ENCODE measurements around the gene RAD51.
A peak's percentile ranks its signal among the peaks of the same experiment; 100 is the strongest.

Gene RAD51

DNA sequence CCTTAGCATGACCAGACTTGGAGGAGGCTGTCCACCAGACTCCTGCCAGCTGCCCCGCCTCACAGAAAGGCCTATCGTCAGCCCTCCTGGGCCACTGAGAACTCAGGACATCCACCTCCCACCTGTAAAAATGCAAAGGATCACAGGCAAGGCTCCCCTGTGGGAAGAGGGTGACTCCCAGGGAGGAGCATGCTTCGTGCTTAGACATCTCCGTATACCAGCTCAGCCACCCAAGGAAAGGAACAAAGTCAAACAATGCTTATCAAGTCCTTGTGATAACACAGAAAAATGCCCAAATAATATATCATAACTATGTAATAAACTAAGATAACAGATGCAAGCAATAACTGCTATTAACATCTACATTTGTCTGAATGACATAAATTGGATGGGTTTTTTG is 55.9 kb downstream of the RAD51 start:
- Histone ChIP-seq H3K36me3 (ENCODE audit: control insufficient read depth, insufficient read depth, low read length) (no peaks in the 10 kb centered on the region), H3K79me2 (no peaks in the 10 kb centered on the region), H3K27me3 (ENCODE audit: control insufficient read depth, insufficient read depth, low read length) (no peaks in the 10 kb centered on the region), H3K4me1 (no peaks in the 10 kb centered on the region), H3K4me3 (ENCODE audit: low read depth, low read length) (no peak overlapping the region), H2AFZ (no peak overlapping the region), H3K9me3 (ENCODE audit: control insufficient read depth, low read length) (no peaks in the 10 kb centered on the region), H3K27ac (no peak overlapping the region), H3K9ac (no peak overlapping the region), H3K4me2 (ENCODE audit: low read length) (no peak overlapping the region)
- TF ChIP-seq CTCF (IDR thresholded peaks at IDR 0.05) = no peak

GRCh38 chr15:40751745-40752144 is 56.8 kb downstream of the RAD51 start:
- peaks cover 2% of the 10 kb centered on the region for H3K4me1 ChIP-seq
- no peak for TF ChIP-seq CTCF (IDR thresholded peaks at IDR 0.05)
- H3K4me3 ChIP-seq (ENCODE audit: low read depth, low read length) = no peak overlapping the region
- H3K4me2 ChIP-seq (ENCODE audit: low read length) = no peak overlapping the region
- H3K27me3 ChIP-seq (ENCODE audit: control insufficient read depth, insufficient read depth, low read length) = no peaks in the 10 kb centered on the region
- no peak overlapping the region for H2AFZ ChIP-seq
- no peaks in the 10 kb centered on the region for H3K36me3 ChIP-seq (ENCODE audit: control insufficient read depth, insufficient read depth, low read length)
- no peak overlapping the region for H3K27ac ChIP-seq
- no peak overlapping the region for H3K9ac ChIP-seq
- H3K79me2 ChIP-seq = no peaks in the 10 kb centered on the region
- no peaks in the 10 kb centered on the region for H3K9me3 ChIP-seq (ENCODE audit: control insufficient read depth, low read length)

DNA sequence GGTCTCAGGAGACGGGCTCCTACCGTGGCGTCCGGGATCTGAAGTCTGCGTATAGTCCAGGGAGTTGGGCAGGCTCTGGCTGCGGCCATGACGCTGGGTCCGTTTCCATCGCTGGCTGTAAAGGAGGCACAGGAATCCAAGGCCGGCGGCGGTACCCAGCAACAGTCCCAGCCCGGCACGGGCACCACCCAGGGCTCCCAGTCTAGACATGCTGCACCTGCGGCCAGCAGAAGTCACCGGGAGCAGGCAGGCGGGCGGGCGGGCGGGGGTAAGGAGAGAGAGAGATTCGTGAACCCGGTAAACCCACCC is 59.6 kb downstream of the RAD51 start:
- TF ChIP-seq CTCF (IDR thresholded peaks at IDR 0.05) = no peak
- Histone ChIP-seq H2AFZ (peak overlapping the region; percentile 70), H3K9ac (no peak overlapping the region), H3K4me3 (ENCODE audit: low read depth, low read length) (peak overlapping the region; percentile 86), H3K27ac (no peak overlapping the region), H3K27me3 (ENCODE audit: control insufficient read depth, insufficient read depth, low read length) (no peaks in the 10 kb centered on the region), H3K79me2 (no peaks in the 10 kb centered on the region), H3K4me1 (peaks cover 3% of the 10 kb centered on the region), H3K36me3 (ENCODE audit: control insufficient read depth, insufficient read depth, low read length) (no peaks in the 10 kb centered on the region), H3K9me3 (ENCODE audit: control insufficient read depth, low read length) (no peaks in the 10 kb centered on the region), H3K4me2 (ENCODE audit: low read length) (peak overlapping the region; percentile 91)

GRCh38 chr15:40754883-40755811 is 60.2 kb downstream of the RAD51 start, which contains the start of gene RMDN3:
Gene RMDN3 (minus strand): TSS chr15:40755254. CDS start chr15:40754783, 471 bp downstream.
- Histone ChIP-seq H3K9me3 (ENCODE audit: control insufficient read depth, low read length) (no peaks in the 10 kb centered on the region), H3K79me2 (no peaks in the 10 kb centered on the region), H3K4me3 (ENCODE audit: low read depth, low read length) (peak within 1 kb of the TSS; percentile 86), H3K36me3 (ENCODE audit: control insufficient read depth, insufficient read depth, low read length) (no peaks in the 10 kb centered on the region), H3K9ac (no peak within 1 kb of the TSS), H3K27ac (peak within 1 kb of the TSS; percentile 40), H2AFZ (peak within 1 kb of the TSS; percentile 70), H3K27me3 (ENCODE audit: control insufficient read depth, insufficient read depth, low read length) (no peaks in the 10 kb centered on the region), H3K4me2 (ENCODE audit: low read length) (peak within 1 kb of the TSS; percentile 91), H3K4me1 (peaks cover 3% of the 10 kb centered on the region)
- TF ChIP-seq CTCF (IDR thresholded peaks at IDR 0.05) = peak; percentile 28

GRCh38 chr15:40755812-40756208 is 60.8 kb downstream of the RAD51 start:
- Histone ChIP-seq H3K9me3 (ENCODE audit: control insufficient read depth, low read length) (no peaks in the 10 kb centered on the region), H3K27me3 (ENCODE audit: control insufficient read depth, insufficient read depth, low read length) (no peaks in the 10 kb centered on the region), H3K79me2 (no peaks in the 10 kb centered on the region), H3K9ac (no peak overlapping the region), H3K4me3 (ENCODE audit: low read depth, low read length) (peak overlapping the region; percentile 86), H2AFZ (peak overlapping the region; percentile 70), H3K4me1 (peaks cover 3% of the 10 kb centered on the region), H3K36me3 (ENCODE audit: control insufficient read depth, insufficient read depth, low read length) (no peaks in the 10 kb centered on the region), H3K27ac (peak overlapping the region; percentile 40), H3K4me2 (ENCODE audit: low read length) (peak overlapping the region; percentile 77)
- no peak for TF ChIP-seq CTCF (IDR thresholded peaks at IDR 0.05)
